ENCODE data around the gene KANSL3. TPM values are rescaled to one million over a fixed set of nuclear protein-coding genes. Genes with fewer than 3 reads are reported as not detected.

KANSL3 gene
- total and polyA plus RNA-seq, 4 experiments from 2014 or later: 13.3 to 69.7 (median 40.2) TPM

- intact Hi-C loops (cut with micrococcal nuclease): no loop called here
- POLR2A ChIA-PET (ENCODE audit: partially characterized antibody): no interaction called here
Observed at GRCh38 chr2:96577501-96577900, 60.6 kb downstream of the KANSL3 start.

GRCh38 chr2:96575785-96576456 lies 62.2 kb downstream of the KANSL3 start:
- CTCF ChIA-PET (ENCODE audit: partially characterized antibody): no interaction called here
- Mint-ChIP-seq H3K4me1 (no peaks in the 10 kb centered on the region), H3K27me3 (no peaks in the 10 kb centered on the region), H3K27ac (no peak overlapping the region), H3K4me3 (no peak overlapping the region), H3K36me3 (peaks cover 0 to 3% of the 10 kb centered on the region in 2 donors), H3K9me3 (no peaks in the 10 kb centered on the region)
- Histone ChIP-seq H3K9me3 (ENCODE audit: control insufficient read depth in 1 of 2, low read length in 2 of 2) (no peaks in the 10 kb centered on the region), H3K4me3 (ENCODE audit: low read length in 2 of 2) (no peak overlapping the region), H3K27me3 (ENCODE audit: insufficient read depth, low read length) (no peaks in the 10 kb centered on the region), H3K27ac (ENCODE audit: low read depth, low read length) (no peak overlapping the region), H3K4me1 (ENCODE audit: insufficient read depth, low read length) (no peaks in the 10 kb centered on the region), H3K36me3 (ENCODE audit: insufficient read depth, low read length) (no peaks in the 10 kb centered on the region)
- POLR2A ChIA-PET (ENCODE audit: partially characterized antibody): interaction anchor here (0.7 kb wide), 1 partner anchor 37 kb away, joined by 3 read pairs; no protein-coding TSS in a partner anchor
- intact Hi-C loops (cut with micrococcal nuclease): no loop called here
- no peak for DNase-seq

More at GRCh38 chr2:96577501-96577900, 60.6 kb downstream of the KANSL3 start:
- Histone ChIP-seq H3K4me1 (ENCODE audit: insufficient read depth, low read length) (no peaks in the 10 kb centered on the region), H3K36me3 (ENCODE audit: insufficient read depth, low read length) (no peaks in the 10 kb centered on the region), H3K27ac (ENCODE audit: low read depth, low read length) (no peak overlapping the region), H3K27me3 (ENCODE audit: insufficient read depth, low read length) (no peaks in the 10 kb centered on the region), H3K4me3 (ENCODE audit: low read length in 2 of 2) (no peak overlapping the region), H3K9me3 (ENCODE audit: control insufficient read depth in 1 of 2, low read length in 2 of 2) (no peaks in the 10 kb centered on the region)
- Mint-ChIP-seq H3K4me3 (no peak overlapping the region), H3K9me3 (no peaks in the 10 kb centered on the region), H3K36me3 (peaks cover 0 to 3% of the 10 kb centered on the region in 2 donors), H3K27ac (no peak overlapping the region), H3K4me1 (no peaks in the 10 kb centered on the region), H3K27me3 (no peaks in the 10 kb centered on the region)
- CTCF ChIA-PET (ENCODE audit: partially characterized antibody): no interaction called here
- DNase-seq: no peak

GRCh38 chr2:96574364-96574763 lies 63.7 kb downstream of the KANSL3 start:
- Mint-ChIP-seq H3K9me3 (no peaks in the 10 kb centered on the region), H3K4me3 (no peak overlapping the region), H3K27me3 (no peaks in the 10 kb centered on the region), H3K36me3 (peaks cover 2 to 3% of the 10 kb centered on the region in 2 donors), H3K27ac (no peak overlapping the region), H3K4me1 (no peaks in the 10 kb centered on the region)
- no peaks in the 10 kb centered on the region for H3K4me1 ChIP-seq (ENCODE audit: insufficient read depth, low read length)
- H3K9me3 ChIP-seq (ENCODE audit: control insufficient read depth in 1 of 2, low read length in 2 of 2): no peaks in the 10 kb centered on the region
- no peaks in the 10 kb centered on the region for H3K36me3 ChIP-seq (ENCODE audit: insufficient read depth, low read length)
- POLR2A ChIA-PET (ENCODE audit: partially characterized antibody): no interaction called here
- intact Hi-C loops (cut with micrococcal nuclease): no loop called here
- H3K27ac ChIP-seq (ENCODE audit: low read depth, low read length): no peak overlapping the region
- no peaks in the 10 kb centered on the region for H3K27me3 ChIP-seq (ENCODE audit: insufficient read depth, low read length)
- no peak for DNase-seq
- CTCF ChIA-PET (ENCODE audit: partially characterized antibody): no interaction called here
- no peak overlapping the region for H3K4me3 ChIP-seq (ENCODE audit: low read length in 2 of 2)

- CTCF ChIA-PET (ENCODE audit: partially characterized antibody): no interaction called here
- intact Hi-C loops (cut with micrococcal nuclease): no loop called here
Observed at GRCh38 chr2:96568094-96568493, 70.0 kb downstream of the KANSL3 start.

GRCh38 chr2:96565111-96565510 lies 73.0 kb downstream of the KANSL3 start:
- Mint-ChIP-seq H3K27ac (no peak overlapping the region), H3K9me3 (peaks cover 0 to 4% (median 0%) of the 10 kb centered on the region in 8 donors), H3K4me3 (no peak overlapping the region), H3K27me3 (peaks cover 0 to 2% of the 10 kb centered on the region in 2 donors), H3K36me3 (peaks cover 0 to 2% of the 10 kb centered on the region in 2 donors), H3K4me1 (no peaks in the 10 kb centered on the region)
- ChIA-PET CTCF (ENCODE audit: partially characterized antibody) (interaction anchor here (1.5 kb wide), 1 partner anchor 11 kb away, joined by 8 read pairs; no protein-coding TSS in a partner anchor), POLR2A (ENCODE audit: partially characterized antibody) (no interaction called here)
- Histone ChIP-seq H3K4me3 (ENCODE audit: low read length in 2 of 2) (no peak overlapping the region), H3K4me1 (ENCODE audit: insufficient read depth, low read length) (no peaks in the 10 kb centered on the region), H3K27ac (ENCODE audit: low read depth, low read length) (no peak overlapping the region), H3K27me3 (ENCODE audit: insufficient read depth, low read length) (no peaks in the 10 kb centered on the region), H3K9me3 (ENCODE audit: control insufficient read depth in 1 of 2, low read length in 2 of 2) (no peaks in the 10 kb centered on the region), H3K36me3 (ENCODE audit: insufficient read depth, low read length) (no peaks in the 10 kb centered on the region)
- no peak for DNase-seq
- intact Hi-C loops (cut with micrococcal nuclease): no loop called here

More at GRCh38 chr2:96568094-96568493, 70.0 kb downstream of the KANSL3 start:
- Histone ChIP-seq H3K36me3 (ENCODE audit: insufficient read depth, low read length) (no peaks in the 10 kb centered on the region), H3K27ac (ENCODE audit: low read depth, low read length) (no peak overlapping the region), H3K27me3 (ENCODE audit: insufficient read depth, low read length) (no peaks in the 10 kb centered on the region), H3K4me3 (ENCODE audit: low read length in 2 of 2) (no peak overlapping the region), H3K4me1 (ENCODE audit: insufficient read depth, low read length) (no peaks in the 10 kb centered on the region), H3K9me3 (ENCODE audit: control insufficient read depth in 1 of 2, low read length in 2 of 2) (no peaks in the 10 kb centered on the region)
- Mint-ChIP-seq H3K9me3 (no peaks in the 10 kb centered on the region), H3K27ac (no peak overlapping the region), H3K27me3 (peaks cover 0 to 2% of the 10 kb centered on the region in 2 donors), H3K4me3 (no peak overlapping the region), H3K4me1 (no peaks in the 10 kb centered on the region), H3K36me3 (peaks cover 2 to 3% of the 10 kb centered on the region in 2 donors)
- POLR2A ChIA-PET (ENCODE audit: partially characterized antibody): no interaction called here
- no peak for DNase-seq

GRCh38 chr2:96564563-96564962 lies 73.5 kb downstream of the KANSL3 start:
- Mint-ChIP-seq H3K4me1 (no peaks in the 10 kb centered on the region), H3K27me3 (peaks cover 0 to 2% of the 10 kb centered on the region in 2 donors), H3K4me3 (no peak overlapping the region), H3K9me3 (peaks cover 0 to 4% (median 0%) of the 10 kb centered on the region in 8 donors), H3K36me3 (peaks cover 0 to under 1% of the 10 kb centered on the region in 2 donors), H3K27ac (no peak overlapping the region)
- no peaks in the 10 kb centered on the region for H3K36me3 ChIP-seq (ENCODE audit: insufficient read depth, low read length)
- H3K9me3 ChIP-seq (ENCODE audit: control insufficient read depth in 1 of 2, low read length in 2 of 2): no peaks in the 10 kb centered on the region
- no peaks in the 10 kb centered on the region for H3K4me1 ChIP-seq (ENCODE audit: insufficient read depth, low read length)
- ChIA-PET CTCF (ENCODE audit: partially characterized antibody) (no interaction called here), POLR2A (ENCODE audit: partially characterized antibody) (no interaction called here)
- H3K27ac ChIP-seq (ENCODE audit: low read depth, low read length): no peak overlapping the region
- DNase-seq: no peak
- intact Hi-C loops (cut with micrococcal nuclease): no loop called here
- no peak overlapping the region for H3K4me3 ChIP-seq (ENCODE audit: low read length in 2 of 2)
- H3K27me3 ChIP-seq (ENCODE audit: insufficient read depth, low read length): no peaks in the 10 kb centered on the region

GRCh38 chr2:96564026-96564425 lies 74.1 kb downstream of the KANSL3 start:
- Histone ChIP-seq H3K4me3 (ENCODE audit: low read length in 2 of 2) (no peak overlapping the region), H3K27ac (ENCODE audit: low read depth, low read length) (no peak overlapping the region), H3K27me3 (ENCODE audit: insufficient read depth, low read length) (no peaks in the 10 kb centered on the region), H3K4me1 (ENCODE audit: insufficient read depth, low read length) (no peaks in the 10 kb centered on the region), H3K9me3 (ENCODE audit: control insufficient read depth in 1 of 2, low read length in 2 of 2) (no peaks in the 10 kb centered on the region), H3K36me3 (ENCODE audit: insufficient read depth, low read length) (no peaks in the 10 kb centered on the region)
- intact Hi-C loops (cut with micrococcal nuclease): no loop called here
- no peak overlapping the region for H3K4me3 Mint-ChIP-seq
- peaks cover 0 to 4% (median 0%) of the 10 kb centered on the region in 8 donors for H3K9me3 Mint-ChIP-seq
- ChIA-PET POLR2A (ENCODE audit: partially characterized antibody) (no interaction called here), CTCF (ENCODE audit: partially characterized antibody) (no interaction called here)
- no peak overlapping the region for H3K27ac Mint-ChIP-seq
- no peaks in the 10 kb centered on the region for H3K36me3 Mint-ChIP-seq
- DNase-seq: no peak
- H3K27me3 Mint-ChIP-seq: peaks cover 0 to 2% of the 10 kb centered on the region in 2 donors
- H3K4me1 Mint-ChIP-seq: no peaks in the 10 kb centered on the region

Data from CD4-positive, alpha-beta memory T cell (primary cell).